ENCODE measurements around the gene SSBP2. TPM values are rescaled to one million over a fixed set of nuclear protein-coding genes. Genes with fewer than 3 reads are reported as not detected.
"Not testable (repeated sequence)": the region's sequence is repeated elsewhere in the genome, so short reads cannot be mapped to it uniquely, and the experiment has no call there.

SSBP2 gene
- total RNA-seq, 3 donors from 2014 or later = 17.5 to 77.9 (median 20.9) TPM

DNA sequence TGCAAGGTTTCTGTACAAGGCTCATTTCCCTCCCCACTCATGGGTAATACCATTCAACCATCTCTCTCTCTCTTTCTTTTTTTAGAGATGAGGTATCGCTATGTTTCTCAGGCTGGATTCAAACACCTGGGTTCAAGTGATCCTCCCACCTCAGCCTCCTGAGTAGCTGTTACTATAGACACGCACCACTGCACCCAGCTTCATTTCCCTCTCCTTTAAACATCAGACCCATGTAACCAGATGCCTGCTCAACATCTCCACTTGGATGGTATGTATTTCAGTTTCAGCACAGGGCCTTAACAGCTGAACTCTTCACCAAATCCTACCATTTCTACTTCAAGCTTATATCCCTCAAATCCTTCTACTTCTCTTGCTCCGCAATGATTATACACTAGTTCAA, 117.4 kb downstream of the SSBP2 start:
- H3K4me1 ChIP-seq (ENCODE audit: low read depth) = no peaks in the 10 kb centered on the region
- no peaks in the 10 kb centered on the region for H3K9me3 ChIP-seq
- intact Hi-C loops (cut with DNase I, micrococcal nuclease) = no loop called here
- H3K36me3 ChIP-seq (ENCODE audit: low read depth) = no peaks in the 10 kb centered on the region
- TF ChIP-seq, protein P1, sequence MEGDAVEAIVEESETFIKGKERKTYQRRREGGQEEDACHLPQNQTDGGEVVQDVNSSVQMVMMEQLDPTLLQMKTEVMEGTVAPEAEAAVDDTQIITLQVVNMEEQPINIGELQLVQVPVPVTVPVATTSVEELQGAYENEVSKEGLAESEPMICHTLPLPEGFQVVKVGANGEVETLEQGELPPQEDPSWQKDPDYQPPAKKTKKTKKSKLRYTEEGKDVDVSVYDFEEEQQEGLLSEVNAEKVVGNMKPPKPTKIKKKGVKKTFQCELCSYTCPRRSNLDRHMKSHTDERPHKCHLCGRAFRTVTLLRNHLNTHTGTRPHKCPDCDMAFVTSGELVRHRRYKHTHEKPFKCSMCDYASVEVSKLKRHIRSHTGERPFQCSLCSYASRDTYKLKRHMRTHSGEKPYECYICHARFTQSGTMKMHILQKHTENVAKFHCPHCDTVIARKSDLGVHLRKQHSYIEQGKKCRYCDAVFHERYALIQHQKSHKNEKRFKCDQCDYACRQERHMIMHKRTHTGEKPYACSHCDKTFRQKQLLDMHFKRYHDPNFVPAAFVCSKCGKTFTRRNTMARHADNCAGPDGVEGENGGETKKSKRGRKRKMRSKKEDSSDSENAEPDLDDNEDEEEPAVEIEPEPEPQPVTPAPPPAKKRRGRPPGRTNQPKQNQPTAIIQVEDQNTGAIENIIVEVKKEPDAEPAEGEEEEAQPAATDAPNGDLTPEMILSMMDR (IDR thresholded peaks at IDR 0.05) = no peak
- no peak overlapping the region for H3K4me3 ChIP-seq
- ATAC-seq (no peak), DNase-seq (no peak)

DNA sequence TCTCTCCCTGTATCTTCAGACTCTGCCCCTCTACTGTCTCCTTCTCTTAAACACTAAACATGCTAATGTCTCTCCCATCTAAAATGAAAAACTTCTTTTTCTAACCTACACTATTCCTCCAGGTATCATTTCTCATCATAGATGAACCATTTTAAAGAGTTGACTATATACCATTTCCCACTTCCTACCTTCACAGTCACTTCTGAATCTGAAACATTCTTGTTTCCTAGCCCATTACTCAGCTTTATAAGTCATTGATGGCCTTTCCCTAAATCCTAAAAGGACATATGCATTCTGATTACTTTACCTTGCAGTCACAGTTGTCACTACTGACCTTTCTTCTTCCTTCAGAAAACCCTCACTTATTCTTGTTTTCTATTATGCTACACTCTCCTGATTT, 118.2 kb downstream of the SSBP2 start:
- Histone ChIP-seq H3K4me3 (no peak overlapping the region), H3K9me3 (no peaks in the 10 kb centered on the region), H3K36me3 (ENCODE audit: low read depth) (no peaks in the 10 kb centered on the region), H3K4me1 (ENCODE audit: low read depth) (no peaks in the 10 kb centered on the region)
- no peak for DNase-seq
- ATAC-seq = no peak
- intact Hi-C loops (cut with DNase I, micrococcal nuclease) = no loop called here
- TF ChIP-seq, protein P1 (IDR thresholded peaks at IDR 0.05) = no peak

DNA sequence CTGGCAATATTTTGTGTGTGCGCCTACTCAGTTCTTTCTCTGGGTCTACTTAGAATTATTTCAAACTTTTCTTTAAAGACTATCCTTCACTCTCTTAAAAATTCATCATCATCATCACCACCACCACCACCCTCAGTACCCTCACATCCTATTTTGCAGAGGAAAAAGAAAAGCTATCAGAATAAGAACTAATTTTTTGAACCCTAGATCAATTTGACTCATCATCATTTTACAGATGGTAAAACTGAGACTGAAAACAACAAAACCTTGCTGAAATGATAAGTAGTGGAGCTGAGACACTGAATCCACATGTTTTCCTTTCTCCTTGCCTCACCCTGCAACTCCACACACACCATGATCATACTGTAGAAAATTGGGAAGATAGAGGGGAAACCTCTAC, 119.3 kb downstream of the SSBP2 start:
- ATAC-seq = no peak

DNA sequence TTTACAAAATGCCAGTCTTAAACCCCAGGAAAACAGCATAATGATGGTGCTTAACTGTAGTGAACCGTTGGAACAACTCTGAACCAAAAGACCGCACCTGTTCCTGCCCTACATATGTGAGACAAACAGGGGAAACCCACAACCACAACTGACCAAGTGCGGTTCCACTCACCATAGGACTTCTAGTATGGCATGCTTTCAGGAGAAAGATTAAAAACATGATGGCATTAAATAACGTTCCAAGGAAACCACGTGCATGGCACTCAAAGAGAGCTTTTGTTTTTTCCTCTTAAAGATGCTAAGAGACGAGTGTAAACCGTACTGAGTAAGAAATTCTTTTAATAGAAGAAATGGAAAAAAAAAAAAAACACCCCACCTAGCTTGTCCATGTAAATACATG, 119.8 kb downstream of the SSBP2 start:
- no peak overlapping the region for H3K4me3 ChIP-seq
- TF ChIP-seq, protein P1 (IDR thresholded peaks at IDR 0.05) = no peak
- no peak for DNase-seq

More for the DNA sequence above, 119.3 kb downstream of the SSBP2 start:
- Histone ChIP-seq H3K4me1 (ENCODE audit: low read depth) (no peaks in the 10 kb centered on the region), H3K4me3 (no peak overlapping the region), H3K36me3 (ENCODE audit: low read depth) (no peaks in the 10 kb centered on the region), H3K9me3 (no peaks in the 10 kb centered on the region)
- no peak for DNase-seq
- TF ChIP-seq, protein P1 (IDR thresholded peaks at IDR 0.05) = no peak
- intact Hi-C loops (cut with DNase I, micrococcal nuclease) = no loop called here

DNA sequence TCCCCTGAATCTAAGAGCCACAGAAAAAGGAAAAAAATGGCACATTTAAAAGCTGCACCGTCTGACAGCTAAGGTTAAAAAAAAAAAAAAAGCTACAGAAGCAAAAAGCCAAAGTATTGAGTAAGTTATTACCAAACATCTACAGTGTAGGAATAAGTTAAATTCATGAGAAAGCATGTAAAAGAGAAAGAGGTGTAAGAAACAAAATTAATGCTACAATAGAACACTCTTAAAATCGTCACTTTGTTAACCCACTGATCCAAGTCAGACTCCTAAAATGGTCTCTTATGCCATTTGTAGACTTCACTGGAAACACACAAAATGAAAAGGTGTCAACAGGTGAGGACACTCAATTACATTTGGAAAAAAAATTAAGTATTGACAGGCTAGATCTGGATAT, 120.2 kb downstream of the SSBP2 start:
- Histone ChIP-seq H3K9me3 (no peaks in the 10 kb centered on the region), H3K4me1 (ENCODE audit: low read depth) (no peaks in the 10 kb centered on the region), H3K4me3 (no peak overlapping the region), H3K36me3 (ENCODE audit: low read depth) (no peaks in the 10 kb centered on the region)
- ATAC-seq = no peak
- TF ChIP-seq, protein P1 (IDR thresholded peaks at IDR 0.05) = no peak
- no peak for DNase-seq
- intact Hi-C loops (cut with DNase I, micrococcal nuclease) = no loop called here

More for the DNA sequence above, 119.8 kb downstream of the SSBP2 start:
- intact Hi-C loops (cut with DNase I, micrococcal nuclease) = no loop called here
- no peaks in the 10 kb centered on the region for H3K4me1 ChIP-seq (ENCODE audit: low read depth)
- no peaks in the 10 kb centered on the region for H3K9me3 ChIP-seq
- ATAC-seq = no peak
- H3K36me3 ChIP-seq (ENCODE audit: low read depth) = no peaks in the 10 kb centered on the region

DNA sequence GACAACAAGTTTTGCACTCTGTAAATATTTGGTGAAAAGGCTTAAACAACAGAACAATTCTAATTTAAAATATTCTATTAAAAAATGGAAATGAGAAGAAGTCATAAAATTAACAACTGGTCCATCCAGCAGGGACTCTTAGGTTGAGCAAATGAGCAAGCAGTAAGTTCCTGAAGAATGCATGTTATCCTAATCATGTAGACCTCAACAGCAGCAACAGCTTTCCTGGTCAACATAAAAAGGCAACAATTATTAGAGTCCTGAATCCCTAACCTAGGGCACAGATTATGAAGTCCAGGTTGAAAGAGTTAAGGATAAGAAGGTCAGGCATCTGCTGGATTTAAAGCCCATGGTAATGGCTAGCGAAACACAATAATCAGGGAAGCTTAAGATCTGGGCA, 120.9 kb downstream of the SSBP2 start:
- Histone ChIP-seq H3K4me1 (ENCODE audit: low read depth) (no peaks in the 10 kb centered on the region), H3K4me3 (no peak overlapping the region), H3K36me3 (ENCODE audit: low read depth) (no peaks in the 10 kb centered on the region), H3K9me3 (no peaks in the 10 kb centered on the region)
- no peak for DNase-seq
- ATAC-seq = no peak
- intact Hi-C loops (cut with DNase I, micrococcal nuclease) = no loop called here
- TF ChIP-seq, protein P1 (IDR thresholded peaks at IDR 0.05) = no peak

DNA sequence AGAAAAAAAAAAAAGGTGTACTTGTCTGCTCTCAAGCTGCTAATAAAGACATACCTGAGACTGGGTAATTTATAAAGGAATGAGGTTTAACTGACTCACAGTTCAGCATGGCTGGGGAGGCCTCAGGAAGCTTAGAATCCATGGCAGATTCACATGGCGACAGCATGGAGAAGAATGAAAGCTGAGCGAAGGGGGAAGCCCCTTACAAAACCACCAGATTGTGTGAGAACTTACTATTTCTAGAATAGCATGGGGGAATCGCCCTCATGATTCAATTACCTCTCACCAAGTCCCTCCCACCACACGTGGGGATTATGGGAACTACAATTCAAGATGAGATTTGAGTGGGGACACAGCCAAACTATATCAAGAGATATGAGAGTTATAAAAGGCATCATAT, 122.8 kb downstream of the SSBP2 start:
- H3K36me3 ChIP-seq (ENCODE audit: low read depth); H3K4me3 ChIP-seq; DNase-seq; ATAC-seq; H3K4me1 ChIP-seq (ENCODE audit: low read depth); intact Hi-C loops (cut with DNase I, micrococcal nuclease); H3K9me3 ChIP-seq: not testable (repeated sequence)
